Measurements from ENCODE around the gene VSIG2.

VSIG2 gene

GRCh38 chr11:124776865-124777645, 25.0 kb upstream of the VSIG2 start:
- no peak for TF ChIP-seq CTCF (IDR thresholded peaks at IDR 0.05)

- no peak for TF ChIP-seq CTCF (IDR thresholded peaks at IDR 0.05)
Measured at GRCh38 chr11:124769806-124770774, 18.0 kb upstream of the VSIG2 start.

GRCh38 chr11:124768914-124769313, 16.9 kb upstream of the VSIG2 start:
- no peak for TF ChIP-seq CTCF (IDR thresholded peaks at IDR 0.05)

- no peak for TF ChIP-seq CTCF (IDR thresholded peaks at IDR 0.05)
Measured at GRCh38 chr11:124766156-124766555, 14.1 kb upstream of the VSIG2 start.

- TF ChIP-seq CTCF (IDR thresholded peaks at IDR 0.05) = peak; percentile 74
Measured at GRCh38 chr11:124763156-124763947, 11.3 kb upstream of the VSIG2 start.

- TF ChIP-seq CTCF (IDR thresholded peaks at IDR 0.05) = no peak
Measured at GRCh38 chr11:124762624-124763155, 10.6 kb upstream of the VSIG2 start.

GRCh38 chr11:124762105-124762623, 10.1 kb upstream of the VSIG2 start, which contains the start of gene ESAM:
Gene ESAM (minus strand): TSS chr11:124762290. CDS start chr11:124762154, 136 bp downstream.
- TF ChIP-seq CTCF (IDR thresholded peaks at IDR 0.05) = no peak

Measured in LNCAP (cell line).